Lower leg skin (tissue), 4 donors: ENCODE measurements around the gene ZYG11B. TPM values are rescaled to one million over a fixed set of nuclear protein-coding genes. Genes with fewer than 3 reads are reported as not detected.
"Not testable (repeated sequence)": the region's sequence is repeated elsewhere in the genome, so short reads cannot be mapped to it uniquely, and the experiment has no call there.

Source experiments
- DNase-seq, 2 donors: peaks; one replicate each; pipeline ENCODE4 v3.0.0-alpha.2; 2019; ENCODE audit warnings: low spot score in 2 of 2
- H3K4me3 ChIP-seq: fragments of 200-600 bp; sonication (generic); 2 replicates; pipeline ENCODE4 v1.5.1; 2017; ENCODE audit warnings: mild to moderate bottlenecking, low read depth; ENCODE audit not compliant: poor library complexity, severe bottlenecking
- CTCF ChIP-seq, 3 donors: fragments of 450-650 bp; IDR thresholded peaks; one replicate each; pipeline ENCODE4 v1.5.1; 2016; ENCODE audit warnings: antibody characterized with exemption in 3 of 3, mild to moderate bottlenecking in 3 of 3, moderate library complexity in 2 of 3
- POLR2A ChIP-seq, 2 donors: fragments of 450-650 bp; IDR thresholded peaks; one replicate each; pipeline ENCODE4 v1.6.1; 2016 to 2017; ENCODE audit warnings: antibody characterized with exemption in 2 of 2, mild to moderate bottlenecking in 1 of 2, moderate library complexity in 1 of 2
- WGBS, 2 donors: methylation state at CpG; one replicate each; pipeline ENCODE4 v1.1.5; 2018; 5-methylcytosine and 5-hydroxymethylcytosine counted together
- intact Hi-C: fragments of 100-400 bp; cut with DNase I; formaldehyde crosslinking; loops from one replicate; pipeline ENCODE4 v1.15.0; 2023; ENCODE audit warnings: low total_unique reads
- total RNA-seq, 4 donors: library from RNA; depleted of rRNA; stranded (reverse); fragments of >200 nt; gene quantifications; one replicate each; pipeline ENCODE4 v1.1.0, GENCODE V29; 2016

The ZYG11B gene
- total RNA-seq, 4 donors from 2014 or later, result 24.1 to 29.9 (median 25.2) TPM

DNA sequence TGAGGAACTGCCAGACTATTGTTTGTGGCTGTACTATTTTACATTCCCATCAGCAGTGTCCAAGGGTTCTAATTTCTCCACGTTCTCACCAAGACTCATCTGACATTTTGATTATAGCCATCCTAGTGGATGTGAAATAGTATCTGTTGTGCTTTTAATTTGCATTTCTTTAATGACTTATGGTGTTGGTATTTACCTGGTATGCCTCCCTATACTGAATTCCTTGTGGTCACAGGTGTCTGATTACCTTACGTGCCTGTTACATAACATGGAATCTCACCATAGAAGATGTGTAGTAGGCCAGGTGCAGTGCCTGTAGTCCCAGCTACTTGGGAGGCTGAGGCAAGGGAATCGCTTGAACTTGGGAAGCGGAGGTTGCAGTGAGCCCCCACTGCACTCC, 129.8 kb downstream of the ZYG11B start:
- no peak for TF ChIP-seq CTCF (IDR thresholded peaks at IDR 0.05)
- TF ChIP-seq POLR2A (IDR thresholded peaks at IDR 0.05), result no peak
- DNase-seq, result peak in 1 of 2 donors; percentile 18
- 90 to 91% methylated on average over 4 of the region's 4 CpGs for WGBS, 2 donors
- H3K4me3 ChIP-seq, result no peak overlapping the region
- intact Hi-C loops, result no loop called here

GRCh38 chr1:52857443-52857842, 131.2 kb downstream of the ZYG11B start:
- WGBS, 2 donors, result 82 to 85% methylated on average over 4 of the region's 4 CpGs
- DNase-seq, result peak in 1 of 2 donors; percentile 10
- no peak overlapping the region for H3K4me3 ChIP-seq
- intact Hi-C loops, result no loop called here
- TF ChIP-seq CTCF (IDR thresholded peaks at IDR 0.05) (no peak), POLR2A (IDR thresholded peaks at IDR 0.05) (no peak)

DNA sequence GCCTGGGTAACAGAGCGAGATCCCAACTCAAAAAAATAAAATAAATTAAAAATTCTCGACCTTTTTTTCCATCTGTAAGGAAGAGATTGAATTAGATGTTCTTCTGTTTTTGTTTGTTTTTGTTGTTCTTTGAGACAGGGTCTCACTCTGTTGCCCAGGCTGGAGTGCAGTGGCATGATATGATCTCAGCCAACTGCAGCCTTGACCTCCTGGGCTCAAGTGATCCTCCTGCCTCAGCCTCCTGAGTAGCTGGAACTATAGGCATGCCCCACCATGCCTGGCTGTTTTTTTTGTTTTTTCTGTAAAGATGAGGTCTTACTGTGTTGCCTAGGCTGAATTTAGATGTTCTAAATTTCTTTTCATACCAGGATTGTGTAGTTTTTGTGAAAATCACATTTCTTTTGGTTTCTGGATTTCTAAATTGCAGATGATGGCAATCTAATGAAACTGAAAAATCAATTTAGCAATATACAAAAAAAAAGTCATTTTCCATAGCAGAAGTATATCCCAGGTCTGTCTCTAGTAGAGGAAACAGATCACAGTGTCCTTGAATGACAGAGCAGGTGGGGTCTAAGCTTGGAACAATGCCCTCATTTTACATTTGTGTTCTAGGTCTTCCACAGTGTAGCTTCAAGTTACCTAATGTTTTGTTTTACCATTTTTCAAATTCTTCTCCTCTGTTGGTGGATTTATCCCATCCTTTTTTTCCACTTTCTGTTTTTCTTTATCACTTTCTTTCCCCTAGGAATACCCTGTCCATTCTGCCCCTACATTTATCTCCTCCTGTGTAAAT, 136.6 kb downstream of the ZYG11B start:
- TF ChIP-seq CTCF (IDR thresholded peaks at IDR 0.05), result no peak
- no peak for TF ChIP-seq POLR2A (IDR thresholded peaks at IDR 0.05)
- intact Hi-C loops, result no loop called here
- no peak overlapping the region for H3K4me3 ChIP-seq
- DNase-seq, result no peak
- WGBS, 2 donors, result 92 to 94% methylated on average over 2 of the region's 2 CpGs

DNA sequence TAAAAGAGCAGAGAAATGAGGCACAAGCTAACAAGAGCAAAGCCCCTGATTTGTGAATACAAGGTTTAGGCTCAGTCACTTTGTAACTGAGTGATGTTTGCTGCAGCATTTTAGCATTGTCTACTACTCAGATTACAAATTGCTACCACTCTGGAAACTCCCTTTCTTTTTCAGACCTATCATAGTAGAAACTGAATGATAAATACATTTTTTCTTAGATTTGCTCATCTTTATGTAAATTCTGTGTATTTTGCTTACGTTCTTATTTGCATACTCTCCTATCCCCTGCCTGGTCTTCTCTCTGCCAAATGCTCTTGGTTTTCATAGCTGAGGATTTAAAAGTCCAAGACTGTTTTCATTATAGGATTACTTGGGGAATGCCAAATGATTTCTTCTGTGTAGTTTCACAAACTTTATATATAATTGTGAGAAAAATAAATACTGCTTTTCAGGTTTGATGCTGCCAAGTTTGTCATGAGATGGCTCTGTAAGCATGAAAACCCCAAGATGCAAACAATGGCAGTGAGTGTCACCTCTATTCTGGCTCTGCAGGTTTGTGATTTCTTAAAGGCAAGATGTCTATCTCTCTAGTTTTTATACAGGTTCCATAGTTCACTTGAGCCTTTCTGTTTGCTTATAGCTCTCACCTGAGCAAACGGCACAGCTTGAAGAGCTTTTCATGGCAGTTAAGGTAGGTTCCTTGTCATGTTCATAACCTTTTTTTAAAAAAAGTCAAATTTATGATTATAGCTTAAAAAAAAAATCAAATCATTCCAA, 141.0 kb downstream of the ZYG11B start:
- 62 to 65% methylated on average over 2 of the region's 2 CpGs for WGBS, 2 donors
- TF ChIP-seq POLR2A (IDR thresholded peaks at IDR 0.05) (no peak), CTCF (IDR thresholded peaks at IDR 0.05) (no peak)
- DNase-seq, result no peak
- H3K4me3 ChIP-seq, result no peak overlapping the region
- intact Hi-C loops, result no loop called here

GRCh38 chr1:52869727-52870126, 143.5 kb downstream of the ZYG11B start:
- 98 to 100% methylated on average over 7 to 19 of the region's 29 CpGs for WGBS, 2 donors
- intact Hi-C loops, H3K4me3 ChIP-seq: not testable (repeated sequence)
- DNase-seq, result peak in 1 of 2 donors; percentile 3

GRCh38 chr1:52876843-52877242, 150.6 kb downstream of the ZYG11B start:
- H3K4me3 ChIP-seq, result no peak overlapping the region
- TF ChIP-seq CTCF (IDR thresholded peaks at IDR 0.05) (no peak), POLR2A (IDR thresholded peaks at IDR 0.05) (no peak)
- DNase-seq, result no peak
- intact Hi-C loops, result no loop called here
- 53 to 62% methylated on average over 2 of the region's 2 CpGs for WGBS, 2 donors
